CD4-positive, alpha-beta memory T cell (primary cell): ENCODE data around the gene ALDH1B1. TPM values are rescaled to one million over a fixed set of nuclear protein-coding genes. Genes with fewer than 3 reads are reported as not detected.
"Not testable (repeated sequence)": the region's sequence is repeated elsewhere in the genome, so short reads cannot be mapped to it uniquely, and the experiment has no call there.

Experiments used
- CTCF ChIA-PET: fragments of 350-600 bp; sonication (Branson Sonifier 250); formaldehyde crosslinking; loops from one replicate; lab custom pipeline; 2021; ENCODE audit warnings: inconsistent platforms; ENCODE audit not compliant: partially characterized antibody; lab: Charles Lee
- POLR2A ChIA-PET: fragments of 350-600 bp; sonication (Branson Sonifier 250); formaldehyde crosslinking; loops from one replicate; lab custom pipeline; 2021; ENCODE audit not compliant: partially characterized antibody; lab: Charles Lee
- DNase-seq, 5 donors: peaks; one replicate each; pipeline versions ENCODE4 v3.0.0 to v3.0.0-alpha.2; 2020 to 2022; ENCODE audit warnings: mixed read lengths in 1 of 5
- H3K27ac ChIP-seq: one replicate; pipeline ENCODE4 v1.7.0; 2013; ENCODE audit warnings: low read depth, low read length
- H3K27me3 ChIP-seq: 2 replicates; pipeline ENCODE4 v1.7.0; 2013; ENCODE audit warnings: mild to moderate bottlenecking, low read length, moderate library complexity; ENCODE audit not compliant: insufficient read depth
- H3K36me3 ChIP-seq: 2 replicates; pipeline ENCODE4 v1.7.0; 2013; ENCODE audit warnings: mild to moderate bottlenecking, low read length, moderate library complexity; ENCODE audit not compliant: insufficient read depth
- H3K4me1 ChIP-seq: 2 replicates; pipeline ENCODE4 v1.7.0; 2013; ENCODE audit warnings: mild to moderate bottlenecking, low read length, moderate library complexity; ENCODE audit not compliant: insufficient read depth
- H3K4me3 ChIP-seq, 2 donors: one replicate each; pipeline ENCODE4 v1.7.0; 2013; ENCODE audit warnings: low read length in 2 of 2, mild to moderate bottlenecking in 1 of 2
- H3K9me3 ChIP-seq, 2 donors: one replicate each; pipeline ENCODE4 v1.7.0; 2013; ENCODE audit warnings: low read length in 2 of 2, control low read depth in 1 of 2; ENCODE audit not compliant: control insufficient read depth in 1 of 2
- H3K27ac Mint-ChIP-seq, 7 donors: one replicate each; pipeline ENCODE4 v1.8.0; 2020 to 2021; ENCODE audit warnings: mixed read lengths in 7 of 7, mild to moderate bottlenecking in 6 of 7, inconsistent platforms in 3 of 7, moderate library complexity in 3 of 7
- H3K27me3 Mint-ChIP-seq, 2 donors: one replicate each; pipeline ENCODE4 v1.8.0; 2020 to 2021; ENCODE audit warnings: mixed read lengths in 2 of 2
- H3K36me3 Mint-ChIP-seq, 2 donors: one replicate each; pipeline ENCODE4 v1.8.0; 2020 to 2021; ENCODE audit warnings: mixed read lengths in 2 of 2, inconsistent platforms in 1 of 2, mild to moderate bottlenecking in 1 of 2
- H3K4me1 Mint-ChIP-seq, 4 donors: one replicate each; pipeline ENCODE4 v1.8.0; 2020 to 2021; ENCODE audit warnings: mixed read lengths in 4 of 4, mild to moderate bottlenecking in 1 of 4
- H3K4me3 Mint-ChIP-seq, 8 donors: one replicate each; pipeline ENCODE4 v1.8.0; 2020 to 2021; ENCODE audit warnings: mixed read lengths in 8 of 8, mild to moderate bottlenecking in 7 of 8, moderate library complexity in 6 of 8, inconsistent platforms in 3 of 8
- H3K9me3 Mint-ChIP-seq, 8 donors: one replicate each; pipeline ENCODE4 v1.8.0; 2020 to 2021; ENCODE audit warnings: mixed read lengths in 8 of 8, mild to moderate bottlenecking in 5 of 8, inconsistent platforms in 3 of 8, moderate library complexity in 1 of 8
- intact Hi-C: fragments of 100-400 bp; cut with micrococcal nuclease; formaldehyde crosslinking; loops from one replicate; pipeline ENCODE4 v1.15.1; 2023
- polyA plus RNA-seq, 2 donors: library from polyadenylated mRNA; unstranded; fragments of 300-500 nt; fragmentation: Illumina TruSeq; gene quantifications; one replicate each; pipeline ENCODE4 v1.2.3, GENCODE V29; 2021
- total RNA-seq, 2 experiments: library from RNA; stranded (reverse); gene quantifications; one replicate each; pipeline ENCODE4 v1.2.3, GENCODE V29; 2021

ALDH1B1 gene
- total and polyA plus RNA-seq, 4 experiments from 2014 or later = 3.6 to 10.5 (median 7.3) TPM

- intact Hi-C loops = loop anchor here (5.0 kb wide), 2 partner anchors 59 to 299 kb away; no protein-coding TSS in a partner anchor
- H3K4me3 ChIP-seq = no peak overlapping the region
- H3K4me3 Mint-ChIP-seq = no peak overlapping the region
- DNase-seq = no peak
- no peaks in the 10 kb centered on the region for H3K9me3 ChIP-seq
- no peaks in the 10 kb centered on the region for H3K4me1 ChIP-seq
- POLR2A ChIA-PET = no interaction called here
- no peaks in the 10 kb centered on the region for H3K36me3 Mint-ChIP-seq
- H3K4me1 Mint-ChIP-seq = no peaks in the 10 kb centered on the region
- no peak overlapping the region for H3K27ac ChIP-seq
- H3K27me3 ChIP-seq = no peaks in the 10 kb centered on the region
- CTCF ChIA-PET = interaction anchor here (1.1 kb wide), 1 partner anchor 10 kb away, joined by 4 read pairs; no protein-coding TSS in a partner anchor
- H3K9me3 Mint-ChIP-seq = no peaks in the 10 kb centered on the region
- peak overlapping the region in 1 of 7 donors; percentile 12 for H3K27ac Mint-ChIP-seq
- no peaks in the 10 kb centered on the region for H3K36me3 ChIP-seq
- peaks cover 2 to 4% of the 10 kb centered on the region in 2 donors for H3K27me3 Mint-ChIP-seq
These were observed 19.5 kb upstream of the ALDH1B1 start for GRCh38 chr9:38372762-38373619.

DNA sequence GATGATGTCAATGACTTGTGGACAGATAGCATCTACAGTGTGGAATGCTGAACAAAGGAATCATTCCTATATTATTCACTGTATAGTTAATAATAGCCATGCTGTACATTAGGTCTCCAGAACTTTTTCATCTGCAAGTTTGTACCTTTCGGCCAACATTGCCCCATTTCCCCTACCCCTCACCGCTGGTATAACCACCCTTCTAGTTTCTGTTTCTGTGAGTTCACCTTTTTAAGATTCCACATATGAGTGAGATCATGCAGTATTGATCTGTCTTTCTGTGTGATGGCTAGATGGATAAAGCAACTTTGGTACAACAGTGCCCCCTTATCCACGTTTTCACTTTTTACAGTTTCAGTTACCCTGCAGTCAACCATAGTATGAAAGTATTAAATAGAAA lies 18.8 kb upstream of the ALDH1B1 start:
- H3K27ac ChIP-seq = no peak overlapping the region
- no peak overlapping the region for H3K27ac Mint-ChIP-seq
- H3K4me1 ChIP-seq = no peaks in the 10 kb centered on the region
- H3K9me3 Mint-ChIP-seq = no peaks in the 10 kb centered on the region
- ChIA-PET POLR2A (no interaction called here), CTCF (no interaction called here)
- H3K36me3 ChIP-seq = no peaks in the 10 kb centered on the region
- intact Hi-C loops = loop anchor here (5.0 kb wide), 2 partner anchors 59 to 299 kb away; no protein-coding TSS in a partner anchor
- no peaks in the 10 kb centered on the region for H3K9me3 ChIP-seq
- no peak overlapping the region for H3K4me3 ChIP-seq
- peaks cover 2 to 4% of the 10 kb centered on the region in 2 donors for H3K27me3 Mint-ChIP-seq
- no peaks in the 10 kb centered on the region for H3K27me3 ChIP-seq
- DNase-seq = no peak
- no peak overlapping the region for H3K4me3 Mint-ChIP-seq
- H3K36me3 Mint-ChIP-seq = no peaks in the 10 kb centered on the region
- H3K4me1 Mint-ChIP-seq = no peaks in the 10 kb centered on the region

GRCh38 chr9:38374847-38375571 lies 17.5 kb upstream of the ALDH1B1 start:
- intact Hi-C loops = loop anchor here (5.0 kb wide), 2 partner anchors 57 to 297 kb away; no protein-coding TSS in a partner anchor

DNA sequence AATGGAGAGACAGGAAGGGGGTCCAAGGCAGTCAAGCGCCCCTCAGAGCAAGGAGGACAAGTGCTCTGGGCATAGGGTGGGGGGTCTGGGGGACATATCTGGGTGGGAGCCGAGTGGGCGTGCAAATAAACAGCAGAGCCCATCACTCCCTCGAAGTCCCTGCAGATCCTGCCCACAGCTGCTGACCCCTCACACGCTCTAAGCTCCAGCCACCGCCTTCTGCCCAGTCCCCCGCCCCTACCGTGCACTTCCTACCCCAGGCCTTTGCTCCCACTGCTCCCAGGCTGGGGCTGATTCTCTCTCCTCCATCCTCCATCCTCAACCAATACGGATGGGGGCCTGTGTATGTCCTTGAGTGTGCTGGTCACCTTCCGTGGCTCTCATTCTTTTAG lies 16.9 kb upstream of the ALDH1B1 start:
- Mint-ChIP-seq H3K36me3 (no peaks in the 10 kb centered on the region), H3K4me3 (no peak overlapping the region), H3K27me3 (peaks cover 2% of the 10 kb centered on the region in 2 donors), H3K9me3 (no peaks in the 10 kb centered on the region), H3K27ac (no peak overlapping the region), H3K4me1 (no peaks in the 10 kb centered on the region)
- POLR2A ChIA-PET = no interaction called here
- Histone ChIP-seq H3K9me3 (no peaks in the 10 kb centered on the region), H3K27ac (no peak overlapping the region), H3K27me3 (no peaks in the 10 kb centered on the region), H3K4me1 (no peaks in the 10 kb centered on the region), H3K36me3 (no peaks in the 10 kb centered on the region), H3K4me3 (no peak overlapping the region)
- CTCF ChIA-PET = no interaction called here
- DNase-seq = no peak
- intact Hi-C loops = no loop called here

More at GRCh38 chr9:38374847-38375571, 17.5 kb upstream of the ALDH1B1 start:
- ChIA-PET CTCF (no interaction called here), POLR2A (no interaction called here)
- H3K36me3 Mint-ChIP-seq = no peaks in the 10 kb centered on the region
- H3K9me3 Mint-ChIP-seq = no peaks in the 10 kb centered on the region
- H3K27me3 ChIP-seq = no peaks in the 10 kb centered on the region
- no peaks in the 10 kb centered on the region for H3K9me3 ChIP-seq
- H3K27ac ChIP-seq = no peak overlapping the region
- no peak overlapping the region for H3K4me3 Mint-ChIP-seq
- no peak overlapping the region for H3K4me3 ChIP-seq
- no peaks in the 10 kb centered on the region for H3K4me1 Mint-ChIP-seq
- no peaks in the 10 kb centered on the region for H3K36me3 ChIP-seq
- no peaks in the 10 kb centered on the region for H3K4me1 ChIP-seq
- H3K27ac Mint-ChIP-seq = peak overlapping the region in 1 of 7 donors; percentile 30
- no peak for DNase-seq
- H3K27me3 Mint-ChIP-seq = peaks cover 2% of the 10 kb centered on the region in 2 donors

GRCh38 chr9:38376021-38376670 lies 16.4 kb upstream of the ALDH1B1 start:
- H3K27ac Mint-ChIP-seq = no peak overlapping the region
- POLR2A ChIA-PET = no interaction called here
- intact Hi-C loops = no loop called here

DNA sequence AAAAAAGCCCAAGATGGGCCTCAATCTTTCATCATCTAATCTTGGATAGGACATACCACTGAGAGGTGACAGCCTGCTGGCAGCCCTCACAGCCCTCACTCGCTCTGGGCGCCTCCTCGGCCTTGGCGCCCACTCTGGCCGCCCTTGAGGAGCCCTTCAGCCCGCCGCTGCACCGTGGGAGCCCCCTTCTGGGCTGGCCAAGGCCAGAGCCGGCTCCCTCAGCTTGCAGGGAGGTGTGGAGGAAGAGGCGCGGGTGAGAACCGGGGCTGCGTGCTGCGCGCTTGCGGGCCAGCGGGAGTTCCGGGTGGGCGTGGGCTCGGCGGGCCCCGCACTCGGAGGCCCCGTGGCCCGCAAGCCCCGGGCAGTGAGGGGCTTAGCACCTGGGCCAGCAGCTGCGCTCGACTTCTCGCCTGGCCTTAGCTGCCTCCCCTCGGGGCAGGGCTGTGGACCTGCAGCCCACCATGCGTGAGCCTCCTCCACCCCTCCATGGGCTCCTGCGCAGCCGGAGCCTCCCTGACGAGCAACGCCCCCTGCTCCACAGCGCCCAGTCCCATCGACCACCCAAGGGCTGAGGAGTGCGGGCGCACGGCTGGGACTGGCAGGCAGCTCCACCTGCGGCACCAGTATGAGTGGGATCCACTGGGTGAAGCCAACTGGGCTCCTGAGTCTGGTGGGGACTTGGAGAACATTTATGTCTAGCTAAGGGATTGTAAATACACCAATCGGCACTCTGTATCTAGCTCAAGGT lies 15.0 kb upstream of the ALDH1B1 start:
- intact Hi-C loops, CTCF ChIA-PET, H3K27me3 ChIP-seq: not testable (repeated sequence)

More at GRCh38 chr9:38376021-38376670, 16.4 kb upstream of the ALDH1B1 start:
- Mint-ChIP-seq H3K4me3 (no peak overlapping the region), H3K27me3 (peaks cover 2% of the 10 kb centered on the region in 2 donors), H3K9me3 (no peaks in the 10 kb centered on the region), H3K36me3 (no peaks in the 10 kb centered on the region), H3K4me1 (no peaks in the 10 kb centered on the region)
- CTCF ChIA-PET = no interaction called here
- H3K9me3 ChIP-seq = no peaks in the 10 kb centered on the region
- no peak overlapping the region for H3K4me3 ChIP-seq
- no peaks in the 10 kb centered on the region for H3K4me1 ChIP-seq
- H3K27ac ChIP-seq = no peak overlapping the region
- DNase-seq = no peak
- no peaks in the 10 kb centered on the region for H3K36me3 ChIP-seq
- no peaks in the 10 kb centered on the region for H3K27me3 ChIP-seq

More for the DNA sequence above, 15.0 kb upstream of the ALDH1B1 start:
- H3K27ac Mint-ChIP-seq, H3K9me3 ChIP-seq, H3K36me3 Mint-ChIP-seq, H3K4me1 ChIP-seq, H3K36me3 ChIP-seq, H3K27ac ChIP-seq, POLR2A ChIA-PET, H3K9me3 Mint-ChIP-seq, H3K4me1 Mint-ChIP-seq, DNase-seq, H3K4me3 ChIP-seq, H3K27me3 Mint-ChIP-seq, H3K4me3 Mint-ChIP-seq: not testable (repeated sequence)
